DMS53 (cell line): Measurements from ENCODE around the gene HLCS.

Experiments used
- DNase-seq: peaks from one replicate; lab custom pipeline; 2025; lab: John Stamatoyannopoulos, UW

The HLCS gene

GRCh38 chr21:36985751-36986594 lies 19.5 kb upstream of the HLCS start:
- no peak for DNase-seq

GRCh38 chr21:36981977-36982700 lies 15.7 kb upstream of the HLCS start:
- DNase-seq, result no peak

GRCh38 chr21:36981049-36981391 lies 14.6 kb upstream of the HLCS start:
- no peak for DNase-seq

GRCh38 chr21:36980280-36981048 lies 14.0 kb upstream of the HLCS start:
- peak; percentile 77 for DNase-seq

GRCh38 chr21:36976882-36977651 lies 10.6 kb upstream of the HLCS start:
- peak; percentile 58 for DNase-seq

- DNase-seq, result no peak
Measured at GRCh38 chr21:36976228-36976861, 9.9 kb upstream of the HLCS start.

GRCh38 chr21:36974851-36975192 lies 8.4 kb upstream of the HLCS start:
- DNase-seq, result no peak

GRCh38 chr21:36973986-36974850 lies 7.7 kb upstream of the HLCS start:
- DNase-seq, result peak; percentile 39

- DNase-seq, result no peak
Measured at GRCh38 chr21:36968976-36969375, 2.5 kb upstream of the HLCS start.

GRCh38 chr21:36968414-36968813 lies 1.9 kb upstream of the HLCS start:
- no peak for DNase-seq

- DNase-seq, result peak; percentile 56
Measured at GRCh38 chr21:36966821-36967768, 626 bp upstream of the HLCS start.

GRCh38 chr21:36965720-36966065 lies 776 bp downstream of the HLCS start:
- no peak for DNase-seq

GRCh38 chr21:36964827-36965719 lies 1.4 kb downstream of the HLCS start:
- no peak for DNase-seq

GRCh38 chr21:36964398-36964797 lies 2.1 kb downstream of the HLCS start:
- no peak for DNase-seq

- DNase-seq, result no peak
Measured at GRCh38 chr21:36962098-36962780, 4.2 kb downstream of the HLCS start.

- no peak for DNase-seq
Measured at GRCh38 chr21:36960676-36961284, 5.7 kb downstream of the HLCS start.

GRCh38 chr21:36959020-36959835 lies 7.2 kb downstream of the HLCS start:
- DNase-seq, result no peak
